GM12873 (cell line): Measurements from ENCODE around the gene ANKRD44.

Experiments used
- TF ChIP-seq, protein P1 (sequence below): IDR thresholded peaks from 2 replicates; pipeline ENCODE4 v1.5.1; 2012; ENCODE audit warnings: low read depth, mild to moderate bottlenecking, moderate library complexity, low read length, control low read depth; ENCODE audit not compliant: insufficient read depth; ENCODE audit errors: missing control alignments

Gene ANKRD44

GRCh38 chr2:197248623-197249022 lies 62.0 kb downstream of the ANKRD44 start:
- TF ChIP-seq, protein P1, sequence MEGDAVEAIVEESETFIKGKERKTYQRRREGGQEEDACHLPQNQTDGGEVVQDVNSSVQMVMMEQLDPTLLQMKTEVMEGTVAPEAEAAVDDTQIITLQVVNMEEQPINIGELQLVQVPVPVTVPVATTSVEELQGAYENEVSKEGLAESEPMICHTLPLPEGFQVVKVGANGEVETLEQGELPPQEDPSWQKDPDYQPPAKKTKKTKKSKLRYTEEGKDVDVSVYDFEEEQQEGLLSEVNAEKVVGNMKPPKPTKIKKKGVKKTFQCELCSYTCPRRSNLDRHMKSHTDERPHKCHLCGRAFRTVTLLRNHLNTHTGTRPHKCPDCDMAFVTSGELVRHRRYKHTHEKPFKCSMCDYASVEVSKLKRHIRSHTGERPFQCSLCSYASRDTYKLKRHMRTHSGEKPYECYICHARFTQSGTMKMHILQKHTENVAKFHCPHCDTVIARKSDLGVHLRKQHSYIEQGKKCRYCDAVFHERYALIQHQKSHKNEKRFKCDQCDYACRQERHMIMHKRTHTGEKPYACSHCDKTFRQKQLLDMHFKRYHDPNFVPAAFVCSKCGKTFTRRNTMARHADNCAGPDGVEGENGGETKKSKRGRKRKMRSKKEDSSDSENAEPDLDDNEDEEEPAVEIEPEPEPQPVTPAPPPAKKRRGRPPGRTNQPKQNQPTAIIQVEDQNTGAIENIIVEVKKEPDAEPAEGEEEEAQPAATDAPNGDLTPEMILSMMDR: no peak

DNA sequence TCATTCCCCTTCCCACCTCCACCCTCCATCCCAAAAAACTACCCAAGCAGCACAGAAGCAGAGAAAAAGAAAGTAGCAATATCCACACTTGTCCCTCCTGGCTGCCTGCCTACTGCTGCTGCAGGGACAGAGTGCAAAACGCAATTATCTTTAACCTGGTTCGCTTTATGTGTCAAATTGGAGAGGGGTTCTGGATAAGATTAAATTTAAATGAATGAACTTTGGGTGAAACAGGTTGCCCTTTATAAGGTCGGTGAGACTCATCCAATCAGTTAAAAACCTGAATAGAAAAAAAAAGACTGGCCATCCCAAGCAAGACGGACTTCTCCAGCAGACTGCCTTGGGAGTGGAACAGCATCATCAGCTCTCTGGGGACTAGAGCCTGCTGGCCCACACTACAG lies 62.6 kb downstream of the ANKRD44 start:
- TF ChIP-seq, protein P1: no peak

DNA sequence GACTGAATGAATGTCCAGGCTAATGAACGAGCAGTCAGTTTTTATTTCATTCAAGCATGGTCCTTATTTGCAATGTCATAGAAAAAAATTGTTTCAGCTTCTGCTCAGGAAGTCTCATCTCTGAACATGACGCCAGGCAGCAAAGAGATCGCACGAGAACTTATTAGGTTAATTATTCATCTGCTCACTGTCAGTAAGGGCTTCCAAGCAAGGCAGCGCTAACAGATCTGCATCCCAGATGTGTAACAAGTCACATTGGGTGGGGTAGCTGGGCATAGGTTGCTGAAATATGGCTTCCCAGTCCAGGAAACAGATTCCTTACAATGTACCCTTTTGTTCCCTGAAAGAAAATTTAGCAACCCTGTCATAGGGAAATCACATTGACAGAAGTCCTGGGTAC lies 63.5 kb downstream of the ANKRD44 start:
- TF ChIP-seq, protein P1: no peak

DNA sequence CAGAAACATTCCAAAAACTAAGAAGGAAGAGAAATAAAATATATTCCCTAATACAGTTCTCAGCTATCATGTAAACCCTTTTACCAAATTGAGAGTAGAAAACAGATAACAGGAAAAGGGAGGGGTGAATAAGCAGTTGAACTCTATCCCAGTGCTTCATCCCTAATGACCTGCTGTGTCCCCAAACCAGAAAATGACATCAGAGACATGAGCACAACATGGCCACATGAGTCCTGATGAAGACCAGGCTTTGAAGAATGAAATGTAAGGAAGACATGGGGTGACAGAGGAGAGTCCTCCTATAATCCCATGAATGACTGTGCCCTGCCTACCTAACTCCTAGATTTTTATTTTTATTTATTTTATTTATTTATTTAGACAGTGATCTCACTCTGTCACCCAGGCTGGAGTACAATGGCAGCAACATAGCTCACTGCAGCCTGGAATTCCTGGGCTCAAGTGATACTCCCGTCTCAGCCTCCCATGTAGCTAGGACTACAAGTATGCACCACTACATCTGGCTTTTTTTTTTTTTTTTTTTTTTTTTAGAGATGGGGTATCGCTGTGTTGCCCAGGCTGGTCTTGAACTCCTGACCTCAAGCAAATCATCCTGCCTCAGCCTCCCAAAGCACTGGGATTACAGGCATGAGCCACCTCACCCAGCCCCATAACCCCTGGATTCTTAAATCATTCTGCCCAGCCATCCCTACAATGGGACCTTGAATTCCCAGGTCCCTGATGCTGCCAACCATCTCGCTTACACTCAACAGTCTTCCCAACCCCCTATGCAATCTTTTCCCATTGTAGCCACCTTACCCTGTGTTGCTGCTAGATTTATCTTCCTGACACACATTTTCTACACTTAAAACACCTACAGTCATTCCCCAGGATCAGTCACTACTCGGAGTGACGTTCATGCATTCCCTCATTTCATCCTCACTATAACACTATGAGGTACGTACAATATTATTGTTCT lies 64.5 kb downstream of the ANKRD44 start:
- TF ChIP-seq, protein P1: no peak

DNA sequence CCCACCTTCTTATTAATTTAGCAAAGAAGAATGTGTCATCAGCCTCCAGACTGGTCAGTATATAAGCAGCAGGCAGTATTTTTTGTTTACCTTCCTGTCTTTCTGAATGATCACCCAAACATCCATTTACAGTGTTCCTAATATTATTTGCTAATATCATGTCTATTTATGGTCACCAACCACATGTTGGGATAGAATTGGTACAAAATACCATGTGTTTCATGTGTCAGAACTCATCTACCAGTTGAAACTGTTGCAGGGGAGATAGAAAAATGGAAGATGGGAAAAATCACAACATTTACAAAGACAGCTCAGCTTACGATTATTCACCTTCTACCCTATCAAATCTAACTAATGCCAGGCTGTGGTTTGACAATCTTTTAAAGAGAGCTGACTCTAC lies 66.2 kb downstream of the ANKRD44 start:
- TF ChIP-seq, protein P1: no peak

DNA sequence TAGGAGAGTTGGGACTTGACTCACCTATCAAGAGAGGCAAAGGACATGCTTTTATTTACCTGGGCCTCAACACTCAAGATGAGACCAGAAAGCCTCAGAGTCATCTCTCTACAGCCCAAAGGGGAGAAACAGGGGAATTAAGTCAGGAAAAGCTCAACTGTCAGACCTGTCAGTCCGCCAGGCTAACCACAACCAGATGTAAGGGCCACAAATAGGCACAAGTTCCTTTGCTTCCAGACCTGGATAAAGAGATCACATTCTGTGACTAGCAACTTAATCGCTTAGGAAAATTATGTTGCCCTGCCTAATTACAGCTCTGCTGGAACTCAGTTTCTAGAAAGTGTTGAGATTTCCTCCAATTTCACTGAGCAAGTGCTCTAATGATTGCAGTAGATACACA lies 67.9 kb downstream of the ANKRD44 start:
- TF ChIP-seq, protein P1: no peak

- TF ChIP-seq, protein P1: no peak
Measured at GRCh38 chr2:197241596-197241995, 69.0 kb downstream of the ANKRD44 start.
